Measurements from ENCODE around the gene SFI1. TPM values are rescaled to one million over a fixed set of nuclear protein-coding genes. Genes with fewer than 3 reads are reported as not detected.

Gene SFI1
- total RNA-seq, 1 donor from 2014 or later = 24.8 TPM

DNA sequence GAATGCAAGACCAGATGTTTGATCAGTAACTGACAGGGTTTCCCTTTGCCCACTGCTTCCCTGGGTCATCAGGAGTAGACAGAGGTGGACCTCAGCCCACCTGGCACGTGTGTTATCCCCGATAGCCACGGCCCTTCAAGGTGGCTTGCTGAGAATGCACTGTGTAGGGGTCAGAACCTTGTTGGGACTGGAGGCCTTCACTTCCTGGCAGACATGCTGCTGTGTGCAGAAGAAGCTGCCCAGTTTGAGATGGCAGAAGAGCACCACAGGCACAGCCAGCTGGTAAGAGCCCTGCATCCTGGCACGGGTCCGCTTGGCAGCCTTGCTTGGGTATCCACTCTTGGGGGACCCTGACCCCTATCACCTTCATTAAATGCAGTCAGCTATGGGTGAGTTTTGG, 81.8 kb downstream of the SFI1 start:
- H3K4me3 Mint-ChIP-seq (ENCODE audit: unreplicated experiment) = no peak overlapping the region
- no peak for DNase-seq (ENCODE audit: low spot score)
- H3K27me3 Mint-ChIP-seq (ENCODE audit: unreplicated experiment) = no peaks in the 10 kb centered on the region
- H3K4me1 Mint-ChIP-seq (ENCODE audit: unreplicated experiment) = no peaks in the 10 kb centered on the region
- peaks cover 5% of the 10 kb centered on the region for H3K36me3 Mint-ChIP-seq (ENCODE audit: low read depth, unreplicated experiment)
- H3K27ac Mint-ChIP-seq (ENCODE audit: unreplicated experiment) = no peak overlapping the region
- TF ChIP-seq, protein P1, sequence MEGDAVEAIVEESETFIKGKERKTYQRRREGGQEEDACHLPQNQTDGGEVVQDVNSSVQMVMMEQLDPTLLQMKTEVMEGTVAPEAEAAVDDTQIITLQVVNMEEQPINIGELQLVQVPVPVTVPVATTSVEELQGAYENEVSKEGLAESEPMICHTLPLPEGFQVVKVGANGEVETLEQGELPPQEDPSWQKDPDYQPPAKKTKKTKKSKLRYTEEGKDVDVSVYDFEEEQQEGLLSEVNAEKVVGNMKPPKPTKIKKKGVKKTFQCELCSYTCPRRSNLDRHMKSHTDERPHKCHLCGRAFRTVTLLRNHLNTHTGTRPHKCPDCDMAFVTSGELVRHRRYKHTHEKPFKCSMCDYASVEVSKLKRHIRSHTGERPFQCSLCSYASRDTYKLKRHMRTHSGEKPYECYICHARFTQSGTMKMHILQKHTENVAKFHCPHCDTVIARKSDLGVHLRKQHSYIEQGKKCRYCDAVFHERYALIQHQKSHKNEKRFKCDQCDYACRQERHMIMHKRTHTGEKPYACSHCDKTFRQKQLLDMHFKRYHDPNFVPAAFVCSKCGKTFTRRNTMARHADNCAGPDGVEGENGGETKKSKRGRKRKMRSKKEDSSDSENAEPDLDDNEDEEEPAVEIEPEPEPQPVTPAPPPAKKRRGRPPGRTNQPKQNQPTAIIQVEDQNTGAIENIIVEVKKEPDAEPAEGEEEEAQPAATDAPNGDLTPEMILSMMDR (IDR thresholded peaks at IDR 0.05; ENCODE audit: unreplicated experiment) = no peak
- no peaks in the 10 kb centered on the region for H3K9me3 Mint-ChIP-seq (ENCODE audit: unreplicated experiment)

DNA sequence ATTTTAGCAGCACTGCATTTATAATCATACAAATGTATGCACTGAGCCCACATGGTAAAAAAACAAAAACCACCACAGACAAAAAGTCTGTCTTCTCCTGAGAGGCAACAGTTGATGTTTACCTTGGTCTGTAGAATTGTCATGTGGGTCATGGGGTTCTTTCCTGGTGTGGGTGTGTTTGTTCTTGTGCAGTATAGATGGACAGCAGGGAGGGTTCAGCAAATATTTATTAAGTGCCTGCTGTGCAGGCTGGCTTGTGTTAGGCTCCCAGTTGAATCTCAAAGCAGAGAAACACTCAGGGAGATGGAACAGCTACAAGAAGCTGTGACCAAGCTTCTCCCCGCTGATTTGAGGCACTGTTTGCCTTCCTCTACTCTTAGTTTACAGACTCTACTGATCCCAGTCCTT, 83.5 kb downstream of the SFI1 start:
- Mint-ChIP-seq H3K36me3 (ENCODE audit: low read depth, unreplicated experiment) (peaks cover 5% of the 10 kb centered on the region), H3K27me3 (ENCODE audit: unreplicated experiment) (no peaks in the 10 kb centered on the region), H3K4me1 (ENCODE audit: unreplicated experiment) (no peaks in the 10 kb centered on the region), H3K4me3 (ENCODE audit: unreplicated experiment) (no peak overlapping the region), H3K9me3 (ENCODE audit: unreplicated experiment) (no peaks in the 10 kb centered on the region), H3K27ac (ENCODE audit: unreplicated experiment) (no peak overlapping the region)
- DNase-seq (ENCODE audit: low spot score) = no peak
- TF ChIP-seq, protein P1 (IDR thresholded peaks at IDR 0.05; ENCODE audit: unreplicated experiment) = no peak

DNA sequence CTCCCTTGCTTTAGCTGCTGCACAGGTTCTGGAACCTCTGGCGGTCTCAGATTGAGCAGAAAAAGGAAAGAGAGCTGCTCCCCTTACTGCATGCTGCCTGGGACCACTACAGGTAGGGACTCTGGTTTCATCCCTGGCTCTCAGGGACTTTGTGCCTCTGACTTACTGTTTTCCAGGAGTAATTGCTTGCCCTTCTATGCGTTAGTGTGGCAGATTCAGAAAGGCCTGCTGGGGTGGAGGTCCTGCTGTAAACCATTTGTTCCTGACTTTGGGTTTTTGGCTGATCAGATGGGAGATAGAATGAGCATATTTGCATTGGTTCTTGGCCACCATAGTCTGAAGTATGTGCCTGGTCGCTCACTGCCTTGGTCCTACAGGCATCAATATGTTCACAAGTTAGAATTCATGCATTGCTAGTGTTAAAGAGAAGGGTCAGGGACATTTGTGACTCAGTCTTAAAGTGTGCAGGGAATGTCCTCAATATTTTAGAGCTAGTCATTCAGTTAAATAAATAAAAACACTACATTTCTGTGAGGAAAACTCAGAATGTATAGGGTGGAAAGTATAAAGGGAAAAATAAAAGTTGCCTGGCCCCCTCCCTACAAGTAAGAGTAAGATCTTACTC, 87.6 kb downstream of the SFI1 start:
- TF ChIP-seq, protein P1 (IDR thresholded peaks at IDR 0.05; ENCODE audit: unreplicated experiment) = no peak
- Mint-ChIP-seq H3K4me3 (ENCODE audit: unreplicated experiment) (no peak overlapping the region), H3K36me3 (ENCODE audit: low read depth, unreplicated experiment) (peaks cover 7% of the 10 kb centered on the region), H3K9me3 (ENCODE audit: unreplicated experiment) (no peaks in the 10 kb centered on the region), H3K27me3 (ENCODE audit: unreplicated experiment) (no peaks in the 10 kb centered on the region), H3K4me1 (ENCODE audit: unreplicated experiment) (peaks cover 2% of the 10 kb centered on the region), H3K27ac (ENCODE audit: unreplicated experiment) (no peak overlapping the region)
- no peak for DNase-seq (ENCODE audit: low spot score)

DNA sequence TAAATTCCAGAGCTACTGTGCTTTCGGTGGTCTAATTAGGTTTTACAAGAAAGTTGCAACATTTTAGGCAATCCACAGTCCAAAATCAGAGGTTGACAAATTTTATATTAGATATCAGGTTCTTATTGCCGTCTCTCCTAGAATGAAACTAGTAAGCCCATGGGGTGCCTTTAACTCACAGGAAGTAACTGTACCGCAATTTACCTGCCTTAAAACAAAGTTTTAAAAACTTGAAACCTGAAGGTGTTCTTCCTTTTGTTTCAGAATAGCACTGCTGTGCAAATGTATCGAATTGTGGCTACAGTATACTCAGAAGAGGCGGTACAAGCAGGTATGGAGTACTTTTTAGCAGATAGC, 88.4 kb downstream of the SFI1 start:
- TF ChIP-seq, protein P1 (IDR thresholded peaks at IDR 0.05; ENCODE audit: unreplicated experiment) = no peak
- no peaks in the 10 kb centered on the region for H3K9me3 Mint-ChIP-seq (ENCODE audit: unreplicated experiment)
- DNase-seq (ENCODE audit: low spot score) = no peak
- peaks cover 7% of the 10 kb centered on the region for H3K36me3 Mint-ChIP-seq (ENCODE audit: low read depth, unreplicated experiment)
- H3K27ac Mint-ChIP-seq (ENCODE audit: unreplicated experiment) = no peak overlapping the region
- H3K27me3 Mint-ChIP-seq (ENCODE audit: unreplicated experiment) = no peaks in the 10 kb centered on the region
- H3K4me1 Mint-ChIP-seq (ENCODE audit: unreplicated experiment) = peaks cover 8% of the 10 kb centered on the region
- H3K4me3 Mint-ChIP-seq (ENCODE audit: unreplicated experiment) = no peak overlapping the region

DNA sequence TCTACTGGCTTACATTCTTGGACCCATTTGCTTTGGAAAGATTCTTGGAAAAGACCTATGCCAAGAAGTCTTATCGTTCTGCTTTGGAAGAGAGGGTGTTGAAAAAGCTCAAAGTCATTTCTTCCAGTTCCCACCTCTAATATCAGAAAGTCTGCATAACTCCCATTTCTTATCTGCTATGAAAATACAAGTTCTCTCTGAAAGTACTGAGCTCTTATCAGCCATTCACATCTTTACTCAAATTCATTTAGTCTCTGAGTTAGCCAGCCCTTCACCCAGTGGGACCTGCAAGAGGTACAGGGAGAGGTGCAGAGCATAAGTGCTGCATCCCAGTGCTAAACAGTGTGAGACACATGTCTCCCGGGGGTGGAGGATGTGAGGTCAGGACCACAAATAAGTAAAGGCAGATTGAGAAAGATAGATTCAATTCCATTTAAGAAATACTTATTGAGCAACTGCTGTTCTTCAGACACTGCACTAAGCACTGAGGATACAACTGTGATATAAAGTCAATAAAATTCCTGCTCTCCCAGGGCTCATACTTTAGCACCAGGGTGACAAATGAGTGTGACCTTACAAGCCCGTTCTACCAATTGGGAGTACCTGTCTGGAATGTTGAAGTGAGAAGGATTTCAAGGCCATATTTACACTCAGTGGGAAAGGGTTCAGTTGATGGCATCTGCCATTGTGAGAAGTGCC, 89.0 kb downstream of the SFI1 start:
- Mint-ChIP-seq H3K4me1 (ENCODE audit: unreplicated experiment) (peaks cover 8% of the 10 kb centered on the region), H3K36me3 (ENCODE audit: low read depth, unreplicated experiment) (peaks cover 7% of the 10 kb centered on the region), H3K27ac (ENCODE audit: unreplicated experiment) (no peak overlapping the region), H3K4me3 (ENCODE audit: unreplicated experiment) (no peak overlapping the region), H3K27me3 (ENCODE audit: unreplicated experiment) (no peaks in the 10 kb centered on the region), H3K9me3 (ENCODE audit: unreplicated experiment) (no peaks in the 10 kb centered on the region)
- DNase-seq (ENCODE audit: low spot score) = no peak
- TF ChIP-seq, protein P1 (IDR thresholded peaks at IDR 0.05; ENCODE audit: unreplicated experiment) = no peak
